Right atrium auricular region (tissue), 2 donors: ENCODE measurements around the gene TMEM117. TPM values are rescaled to one million over a fixed set of nuclear protein-coding genes. Genes with fewer than 3 reads are reported as not detected.
"Not testable (repeated sequence)": the region's sequence is repeated elsewhere in the genome, so short reads cannot be mapped to it uniquely, and the experiment has no call there.

Experiments
- DNase-seq: peaks from one replicate; pipeline ENCODE4 v3.0.0-alpha.2; 2019; ENCODE audit warnings: low spot score
- H3K27ac ChIP-seq, 2 donors: fragments of 200-600 bp; sonication (generic); 1 replicate in 1 of 2; 2 replicates in 1 of 2; pipeline ENCODE4 v1.5.1; 2016 to 2019
- H3K27me3 ChIP-seq, 2 donors: fragments of 200-600 bp; sonication (generic); one replicate each; pipeline versions ENCODE4 v1.5.1 to v1.6.0; 2017 to 2019
- H3K36me3 ChIP-seq: fragments of 200-600 bp; sonication (generic); one replicate; pipeline ENCODE4 v1.5.1; 2016
- H3K4me1 ChIP-seq, 2 donors: fragments of 200-600 bp; sonication (generic); one replicate each; pipeline versions ENCODE4 v1.5.1 to v1.6.0; 2017 to 2019
- H3K4me3 ChIP-seq, 2 donors: fragments of 200-600 bp; sonication (generic); 1 replicate in 1 of 2; 2 replicates in 1 of 2; pipeline ENCODE4 v1.5.1; 2017 to 2019; ENCODE audit warnings: mild to moderate bottlenecking in 1 of 2, moderate library complexity in 1 of 2
- H3K9me3 ChIP-seq, 2 donors: fragments of 200-600 bp; sonication (generic); one replicate each; pipeline ENCODE4 v1.5.1; 2019
- CTCF ChIP-seq, 2 donors: fragments of 200-600 bp; sonication (generic); IDR thresholded peaks; one replicate each; pipeline ENCODE4 v1.5.1; 2019; ENCODE audit warnings: antibody characterized with exemption in 2 of 2
- total RNA-seq, 2 donors: library from RNA; depleted of rRNA; stranded (reverse); fragments of >200 nt; gene quantifications; one replicate each; pipeline ENCODE4 v1.1.0, GENCODE V29; 2016

TMEM117 gene
- total RNA-seq, 2 donors from 2014 or later = 10.8 to 24.1 TPM

GRCh38 chr12:44372259-44372658 is 536.4 kb downstream of the TMEM117 start:
- Histone ChIP-seq H3K4me1 (no peaks in the 10 kb centered on the region), H3K27me3 (no peaks in the 10 kb centered on the region), H3K27ac (no peak overlapping the region), H3K36me3 (no peaks in the 10 kb centered on the region), H3K4me3 (no peak overlapping the region), H3K9me3 (no peaks in the 10 kb centered on the region)
- TF ChIP-seq CTCF (IDR thresholded peaks at IDR 0.05) = no peak
- no peak for DNase-seq

GRCh38 chr12:44375694-44376093 is 539.8 kb downstream of the TMEM117 start:
- Histone ChIP-seq H3K4me1 (no peaks in the 10 kb centered on the region), H3K36me3 (no peaks in the 10 kb centered on the region), H3K9me3 (no peaks in the 10 kb centered on the region), H3K27me3 (no peaks in the 10 kb centered on the region), H3K27ac (no peak overlapping the region), H3K4me3 (no peak overlapping the region)
- TF ChIP-seq CTCF (IDR thresholded peaks at IDR 0.05) = no peak
- DNase-seq = no peak

- no peaks in the 10 kb centered on the region for H3K9me3 ChIP-seq
These were observed 541.7 kb downstream of the TMEM117 start for GRCh38 chr12:44377443-44378187.

GRCh38 chr12:44379113-44379512 is 543.2 kb downstream of the TMEM117 start:
- not testable (repeated sequence) for H3K36me3 ChIP-seq, H3K4me3 ChIP-seq, H3K9me3 ChIP-seq, H3K4me1 ChIP-seq, H3K27ac ChIP-seq, DNase-seq, H3K27me3 ChIP-seq

More at GRCh38 chr12:44377443-44378187, 541.7 kb downstream of the TMEM117 start:
- H3K27ac ChIP-seq = no peak overlapping the region
- no peak for DNase-seq
- H3K36me3 ChIP-seq = no peaks in the 10 kb centered on the region
- no peaks in the 10 kb centered on the region for H3K4me1 ChIP-seq
- no peak overlapping the region for H3K4me3 ChIP-seq
- H3K27me3 ChIP-seq = no peaks in the 10 kb centered on the region
- no peak for TF ChIP-seq CTCF (IDR thresholded peaks at IDR 0.05)

- DNase-seq = no peak
- H3K27me3 ChIP-seq = no peaks in the 10 kb centered on the region
- H3K36me3 ChIP-seq = no peaks in the 10 kb centered on the region
- H3K27ac ChIP-seq = no peak overlapping the region
- H3K9me3 ChIP-seq = no peaks in the 10 kb centered on the region
- TF ChIP-seq CTCF (IDR thresholded peaks at IDR 0.05) = no peak
- H3K4me1 ChIP-seq = no peaks in the 10 kb centered on the region
- no peak overlapping the region for H3K4me3 ChIP-seq
These were observed 544.0 kb downstream of the TMEM117 start for GRCh38 chr12:44379831-44380230.

- H3K9me3 ChIP-seq = no peaks in the 10 kb centered on the region
- H3K36me3 ChIP-seq = no peaks in the 10 kb centered on the region
- DNase-seq = no peak
- H3K4me3 ChIP-seq = no peak overlapping the region
- H3K4me1 ChIP-seq = no peaks in the 10 kb centered on the region
- H3K27ac ChIP-seq = no peak overlapping the region
- no peak for TF ChIP-seq CTCF (IDR thresholded peaks at IDR 0.05)
- H3K27me3 ChIP-seq = no peaks in the 10 kb centered on the region
These were observed 545.0 kb downstream of the TMEM117 start for GRCh38 chr12:44380861-44381260.
